Transverse colon (tissue), 4 donors: Measurements from ENCODE around the gene PPP2R2C. TPM values are rescaled to one million over a fixed set of nuclear protein-coding genes. Genes with fewer than 3 reads are reported as not detected.

Experiments used
- DNase-seq: peaks from one replicate; pipeline ENCODE4 v3.0.0-alpha.2; 2019
- H3K27ac ChIP-seq, 4 donors: fragments of 200-600 bp; sonication (generic); 2 replicates each; pipeline ENCODE4 v1.5.1; 2016 to 2018; ENCODE audit warnings: inconsistent platforms in 4 of 4
- H3K27me3 ChIP-seq: fragments of 200-600 bp; sonication (generic); 2 replicates; pipeline ENCODE4 v1.5.1; 2017; ENCODE audit warnings: inconsistent platforms
- H3K36me3 ChIP-seq, 4 donors: fragments of 200-600 bp; sonication (generic); 2 replicates each; pipeline ENCODE4 v1.5.1; 2017 to 2019; ENCODE audit warnings: inconsistent platforms in 4 of 4
- H3K4me1 ChIP-seq, 4 donors: fragments of 200-600 bp; sonication (generic); 2 replicates each; pipeline ENCODE4 v1.5.1; 2017 to 2020; ENCODE audit warnings: inconsistent platforms in 4 of 4
- H3K4me3 ChIP-seq, 4 donors: fragments of 200-600 bp; sonication (generic); 1 replicate in 1 of 4; 2 replicates in 3 of 4; pipeline versions ENCODE4 v1.5.1 to v1.6.1; 2017 to 2019; ENCODE audit warnings: inconsistent platforms in 4 of 4
- H3K9me3 ChIP-seq, 2 donors: fragments of 200-600 bp; sonication (generic); 2 replicates each; pipeline ENCODE4 v1.5.1; 2017 to 2019; ENCODE audit warnings: inconsistent platforms in 2 of 2
- EP300 ChIP-seq: sonication (generic); formaldehyde crosslinking; IDR thresholded peaks from one replicate; pipeline ENCODE4 v1.6.1; 2017; ENCODE audit warnings: antibody characterized with exemption, low read depth
- POLR2A ChIP-seq: fragments of 450-650 bp; IDR thresholded peaks from one replicate; pipeline ENCODE4 v1.6.1; 2016; ENCODE audit warnings: antibody characterized with exemption, mild to moderate bottlenecking, moderate library complexity
- POLR2AphosphoS5 ChIP-seq, 3 donors: sonication (generic); formaldehyde crosslinking; IDR thresholded peaks; one replicate each; pipeline ENCODE4 v1.6.1; 2016; ENCODE audit warnings: antibody characterized with exemption in 3 of 3
- WGBS, 2 donors: methylation state at CpG; one replicate each; pipeline ENCODE4 v1.1.5; 2018; ENCODE audit warnings: low coverage in 1 of 2; 5-methylcytosine and 5-hydroxymethylcytosine counted together
- in situ Hi-C, 4 donors: fragments of 200-750 bp; cut with MboI; loops; one replicate each; pipeline versions ENCODE4 v1.15.0 to v1.15.1; 2017; ENCODE audit warnings: low sequenced_read_pairs in 3 of 4, low pct_ligation_motif_present in 1 of 4, low pct_unique_long_range_greater_than_20kb in 1 of 4
- intact Hi-C: fragments of 100-400 bp; cut with DNase I; formaldehyde crosslinking; loops from one replicate; pipeline ENCODE4 v1.15.1; 2023; ENCODE audit warnings: low total_unique reads
- total RNA-seq, 4 donors: library from RNA; depleted of rRNA; stranded (reverse); fragments of >200 nt; gene quantifications; one replicate each; pipeline ENCODE4 v1.1.0, GENCODE V29; 2016
- TF ChIP-seq, protein P1 (sequence below), 5 experiments: fragments of 200-600 bp in 3 of 5; fragments of 450-650 bp in 2 of 5; sonication (generic) in 3 of 5; IDR thresholded peaks; 1 replicate in 2 of 5; 2 replicates in 3 of 5; pipeline ENCODE4 v1.5.1; 2016 to 2017; ENCODE audit warnings: antibody characterized with exemption in 5 of 5, inconsistent platforms in 3 of 5, mild to moderate bottlenecking in 2 of 5, moderate library complexity in 1 of 5

Gene PPP2R2C
- total RNA-seq, 4 donors from 2014 or later, result 0.27 to 8.8 (median 1.7) TPM

DNA sequence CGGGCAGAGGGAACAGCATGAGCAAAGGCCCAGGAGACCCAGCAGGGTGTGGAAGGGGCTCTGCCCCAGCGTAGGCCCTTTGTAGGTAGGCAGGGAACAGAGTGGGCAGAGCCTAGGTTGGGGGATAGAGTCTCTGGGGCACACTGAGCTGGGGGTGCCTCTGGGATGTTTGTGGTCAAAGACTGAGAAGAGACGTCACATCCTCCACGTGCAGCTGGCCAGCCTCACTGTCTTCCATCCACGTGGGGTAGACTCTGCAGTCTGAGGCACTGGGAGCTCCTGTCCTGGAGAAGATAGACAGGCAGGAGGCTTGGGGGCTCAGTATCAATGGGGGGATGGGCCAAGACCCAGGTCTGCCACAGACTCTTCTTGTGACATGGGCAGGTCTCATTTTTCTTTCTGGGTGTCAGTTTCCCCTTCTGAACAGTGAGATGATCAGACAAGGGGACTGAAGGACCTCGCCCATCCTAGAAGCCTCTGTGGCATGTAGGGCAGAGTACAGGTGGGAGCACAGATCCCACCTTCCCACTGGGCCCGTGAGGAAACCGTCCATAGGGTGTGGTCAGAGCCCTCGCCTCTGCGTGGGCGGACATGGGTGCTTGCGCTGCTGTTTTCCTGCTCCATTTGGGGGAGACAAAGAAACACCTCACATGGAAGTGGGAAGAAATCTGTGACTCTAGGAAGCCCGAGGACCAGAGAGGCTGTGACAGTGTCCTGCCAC, 179.9 kb downstream of the PPP2R2C start:
- no peaks in the 10 kb centered on the region for H3K9me3 ChIP-seq
- no peaks in the 10 kb centered on the region for H3K36me3 ChIP-seq
- TF ChIP-seq EP300 (no peak), POLR2A (no peak), POLR2AphosphoS5 (IDR thresholded peaks at IDR 0.05) (no peak)
- TF ChIP-seq, protein P1, sequence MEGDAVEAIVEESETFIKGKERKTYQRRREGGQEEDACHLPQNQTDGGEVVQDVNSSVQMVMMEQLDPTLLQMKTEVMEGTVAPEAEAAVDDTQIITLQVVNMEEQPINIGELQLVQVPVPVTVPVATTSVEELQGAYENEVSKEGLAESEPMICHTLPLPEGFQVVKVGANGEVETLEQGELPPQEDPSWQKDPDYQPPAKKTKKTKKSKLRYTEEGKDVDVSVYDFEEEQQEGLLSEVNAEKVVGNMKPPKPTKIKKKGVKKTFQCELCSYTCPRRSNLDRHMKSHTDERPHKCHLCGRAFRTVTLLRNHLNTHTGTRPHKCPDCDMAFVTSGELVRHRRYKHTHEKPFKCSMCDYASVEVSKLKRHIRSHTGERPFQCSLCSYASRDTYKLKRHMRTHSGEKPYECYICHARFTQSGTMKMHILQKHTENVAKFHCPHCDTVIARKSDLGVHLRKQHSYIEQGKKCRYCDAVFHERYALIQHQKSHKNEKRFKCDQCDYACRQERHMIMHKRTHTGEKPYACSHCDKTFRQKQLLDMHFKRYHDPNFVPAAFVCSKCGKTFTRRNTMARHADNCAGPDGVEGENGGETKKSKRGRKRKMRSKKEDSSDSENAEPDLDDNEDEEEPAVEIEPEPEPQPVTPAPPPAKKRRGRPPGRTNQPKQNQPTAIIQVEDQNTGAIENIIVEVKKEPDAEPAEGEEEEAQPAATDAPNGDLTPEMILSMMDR (IDR thresholded peaks at IDR 0.05), result no peak

DNA sequence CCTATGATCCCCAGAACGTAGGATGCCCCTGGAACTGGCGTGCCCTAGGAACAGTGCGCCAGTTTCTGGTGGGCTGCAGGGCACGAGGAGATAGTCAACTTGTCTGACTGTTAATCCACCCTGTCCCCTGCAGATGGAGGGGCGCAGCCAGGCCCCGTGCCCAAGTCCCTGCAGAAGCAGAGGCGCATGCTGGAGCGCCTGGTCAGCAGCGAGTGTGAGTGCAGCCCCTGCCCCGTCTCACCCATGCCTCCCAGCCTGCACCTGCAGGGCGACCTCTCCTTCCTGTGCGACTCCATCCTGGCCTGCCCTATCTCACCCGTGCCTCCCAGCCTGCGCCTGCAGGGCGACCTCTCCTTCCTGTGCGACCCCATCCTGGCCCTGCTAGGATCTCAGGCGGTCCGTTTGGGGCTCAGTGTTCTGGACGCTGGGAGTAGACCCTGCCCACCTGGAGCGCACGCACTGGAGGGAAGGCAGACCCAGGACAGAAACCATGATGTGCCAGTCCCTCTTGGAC, 180.6 kb downstream of the PPP2R2C start:
- Histone ChIP-seq H3K27ac (no peak overlapping the region), H3K4me1 (no peaks in the 10 kb centered on the region), H3K36me3 (no peaks in the 10 kb centered on the region), H3K4me3 (no peak overlapping the region), H3K27me3 (no peaks in the 10 kb centered on the region), H3K9me3 (no peaks in the 10 kb centered on the region)
- WGBS, 2 donors, result 85% methylated on average over 21 of the region's 21 CpGs; no CpG with 5 or more reads in 1 of the 2 donors
- intact Hi-C loops, result no loop called here
- TF ChIP-seq POLR2AphosphoS5 (IDR thresholded peaks at IDR 0.05) (no peak), POLR2A (no peak), EP300 (no peak)
- TF ChIP-seq, protein P1 (IDR thresholded peaks at IDR 0.05), result no peak
- DNase-seq, result no peak
- in situ Hi-C loops, result no loop called here

More for the DNA sequence above, 179.9 kb downstream of the PPP2R2C start:
- Histone ChIP-seq H3K4me1 (no peaks in the 10 kb centered on the region), H3K27ac (no peak overlapping the region), H3K27me3 (no peaks in the 10 kb centered on the region), H3K4me3 (no peak overlapping the region)
- no peak for DNase-seq
- in situ Hi-C loops, result no loop called here
- WGBS, 2 donors, result 71% methylated on average over 13 of the region's 13 CpGs; no CpG with 5 or more reads in 1 of the 2 donors
- intact Hi-C loops, result no loop called here

DNA sequence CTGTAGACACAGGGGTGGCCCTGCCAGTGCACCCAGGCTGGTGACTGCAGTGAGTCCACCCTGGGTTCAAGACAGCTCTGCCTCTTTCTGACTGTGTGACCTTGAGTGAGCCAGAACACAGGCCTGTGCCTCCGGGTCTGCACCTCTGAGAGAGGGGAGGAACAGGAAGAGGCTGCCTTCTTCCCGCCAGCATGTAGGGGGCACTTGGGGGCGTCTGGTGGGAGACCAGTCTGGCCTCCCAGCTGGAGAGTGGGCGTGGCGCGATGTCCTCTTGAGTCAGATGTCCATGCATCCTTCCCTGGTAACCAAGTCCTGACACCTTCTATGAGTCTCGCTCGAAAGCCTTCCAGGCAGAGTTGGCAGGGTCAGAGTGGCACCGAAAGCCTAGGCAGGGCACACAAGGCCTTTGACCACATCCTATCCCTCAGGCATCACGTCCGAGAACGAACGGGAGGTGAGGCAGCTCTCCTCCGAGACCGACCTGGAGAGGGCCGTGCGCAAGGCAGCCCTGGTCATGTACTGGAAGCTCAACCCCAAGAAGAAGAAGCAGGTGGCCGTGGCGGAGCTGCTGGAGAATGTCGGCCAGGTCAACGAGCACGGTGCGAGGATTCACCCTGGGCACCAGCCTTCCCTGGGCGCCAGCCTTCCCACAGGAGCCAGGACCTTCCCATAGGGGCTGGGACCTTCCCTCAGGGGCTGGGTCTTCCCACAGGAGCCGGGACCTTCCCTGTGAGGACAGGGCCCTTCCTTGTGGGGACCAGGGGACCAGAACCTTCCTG, 181.5 kb downstream of the PPP2R2C start:
- Histone ChIP-seq H3K4me1 (no peaks in the 10 kb centered on the region), H3K27me3 (no peaks in the 10 kb centered on the region), H3K9me3 (no peaks in the 10 kb centered on the region), H3K4me3 (no peak overlapping the region), H3K36me3 (no peaks in the 10 kb centered on the region), H3K27ac (no peak overlapping the region)
- DNase-seq, result no peak
- intact Hi-C loops (no loop called here), in situ Hi-C loops (no loop called here)
- TF ChIP-seq, protein P1 (IDR thresholded peaks at IDR 0.05), result no peak
- TF ChIP-seq EP300 (no peak), POLR2A (no peak), POLR2AphosphoS5 (IDR thresholded peaks at IDR 0.05) (no peak)
- 91% methylated on average over 17 of the region's 25 CpGs; no CpG with 5 or more reads in 1 of the 2 donors for WGBS, 2 donors

- DNase-seq, result no peak
- WGBS, 2 donors, result 83 to 96% methylated on average over 5 to 7 of the region's 7 CpGs
- no peaks in the 10 kb centered on the region for H3K27me3 ChIP-seq
- intact Hi-C loops (no loop called here), in situ Hi-C loops (no loop called here)
- no peaks in the 10 kb centered on the region for H3K36me3 ChIP-seq
- no peaks in the 10 kb centered on the region for H3K4me1 ChIP-seq
- no peak overlapping the region for H3K4me3 ChIP-seq
- H3K9me3 ChIP-seq, result no peaks in the 10 kb centered on the region
- TF ChIP-seq POLR2A (no peak), POLR2AphosphoS5 (IDR thresholded peaks at IDR 0.05) (no peak), EP300 (no peak)
- TF ChIP-seq, protein P1 (IDR thresholded peaks at IDR 0.05), result no peak
- H3K27ac ChIP-seq, result no peak overlapping the region
Measured at GRCh38 chr4:6290256-6290655, 182.2 kb downstream of the PPP2R2C start.
